HepG2 (cell line): ENCODE data around the gene RAD51D. TPM values are rescaled to one million over a fixed set of nuclear protein-coding genes. Genes with fewer than 3 reads are reported as not detected.

ENCODE experiments used
- ATAC-seq: fragments of 200-7000 bp; cut with Tn5 transposase; 3 replicates; pipeline ENCODE4 v1.9.1; 2020; ENCODE audit warnings: mild to moderate bottlenecking, moderate library complexity
- BruUV-seq: library from RNA; stranded (reverse); fragments of 400-500 nt; replicated peaks from 2 replicates; lab custom pipeline; 2021; lab: Mats Ljungman, UMichigan
- CTCF ChIA-PET: fragments of 300-600 bp; formaldehyde crosslinking; extraction: SDS; loops from one replicate; lab custom pipeline; 2021; ENCODE audit warnings: low total read pairs, inconsistent platforms, low intra/inter-chr PET ratio; lab: Yijun Ruan, JAX
- POLR2A ChIA-PET: fragments of 350-600 bp; sonication (Branson Sonifier 250); formaldehyde crosslinking; loops from one replicate; lab custom pipeline; 2020; ENCODE audit warnings: antibody characterized with exemption, inconsistent platforms; lab: Yijun Ruan, JAX
- DNase-seq: peaks from one replicate; pipeline ENCODE4 v3.0.0-alpha.2; 2015; ENCODE audit warnings: low spot score
- FAIRE-seq: peaks from 3 replicates; lab custom pipeline; 2011; peaks lifted over from hg19 to GRCh38; lab: Jason Lieb, UNC
- H2AFZ ChIP-seq: one replicate; pipeline ENCODE4 v1.6.1; 2011; ENCODE audit warnings: low read length, inconsistent platforms
- H3K27ac ChIP-seq: fragments of 300-600 bp; 3 replicates; pipeline ENCODE4 v1.8.0; 2011; ENCODE audit warnings: mixed run types, mild to moderate bottlenecking, mixed read lengths, low read length, inconsistent platforms; ENCODE audit not compliant: insufficient read depth; ENCODE audit errors: extremely low read length
- H3K27me3 ChIP-seq, 2 experiments: fragments of 200-600 bp in 1 of 2; 2 replicates in 1 of 2; 3 replicates in 1 of 2; pipeline versions ENCODE4 v1.6.0 to v1.8.0; 2011; ENCODE audit warnings: low read length in 2 of 2, mild to moderate bottlenecking in 2 of 2, moderate library complexity in 2 of 2, inconsistent platforms in 1 of 2; ENCODE audit not compliant: insufficient read depth in 2 of 2, control insufficient read depth in 1 of 2
- H3K36me3 ChIP-seq, 2 experiments: fragments of 200-600 bp in 1 of 2; replicated peaks in 1 of 2; 2 replicates in 1 of 2; 3 replicates in 1 of 2; pipeline versions ENCODE4 v1.5.1 to v1.8.0; 2011; ENCODE audit warnings: low read length in 2 of 2, inconsistent platforms in 1 of 2; ENCODE audit not compliant: insufficient read depth in 2 of 2, control insufficient read depth in 1 of 2
- H3K4me1 ChIP-seq: 2 replicates; pipeline ENCODE4 v1.5.1; 2012; ENCODE audit warnings: low read length, inconsistent platforms; ENCODE audit not compliant: insufficient read depth
- H3K4me2 ChIP-seq: 2 replicates; pipeline ENCODE4 v1.6.0; 2011; ENCODE audit warnings: low read depth, low read length, inconsistent platforms
- H3K4me3 ChIP-seq, 3 experiments: fragments of 200-600 bp in 1 of 3; sonication (generic), shearing (Covaris generic) in 1 of 3; replicated peaks in 1 of 3; 2 replicates each; pipeline ENCODE4 v1.5.1; 2011 to 2016; ENCODE audit warnings: low read length in 3 of 3, inconsistent platforms in 2 of 3, low read depth in 2 of 3, mild to moderate bottlenecking in 2 of 3, control low read depth in 1 of 3, mixed read lengths in 1 of 3; ENCODE audit not compliant: insufficient read depth in 1 of 3
- H3K79me2 ChIP-seq: one replicate; pipeline ENCODE4 v1.6.1; 2011; ENCODE audit warnings: low read length, inconsistent platforms; ENCODE audit not compliant: insufficient read depth
- H3K9ac ChIP-seq: 2 replicates; pipeline ENCODE4 v1.6.0; 2011; ENCODE audit warnings: mild to moderate bottlenecking, low read depth, low read length, inconsistent platforms; ENCODE audit not compliant: insufficient read depth
- H3K9me3 ChIP-seq: 2 replicates; pipeline ENCODE4 v1.5.1; 2012; ENCODE audit warnings: mild to moderate bottlenecking, low read length
- H4K20me1 ChIP-seq: 2 replicates; pipeline ENCODE4 v1.6.0; 2011; ENCODE audit warnings: inconsistent platforms, mild to moderate bottlenecking, low read length, moderate library complexity; ENCODE audit not compliant: insufficient read depth
- BORCS8-MEF2B ChIP-seq: sonication (generic); formaldehyde crosslinking; IDR thresholded peaks from 2 replicates; pipeline ENCODE4 v1.8.0; 2022; ENCODE audit warnings: mild to moderate bottlenecking, missing genetic modification reagents
- BRCA1 ChIP-seq: sonication (generic); formaldehyde crosslinking; IDR thresholded peaks from 2 replicates; pipeline ENCODE4 v1.4.0; 2020; ENCODE audit warnings: missing genetic modification reagents
- CBX2 ChIP-seq, 2 experiments: fragments of 200-600 bp in 1 of 2; sonication (generic); formaldehyde crosslinking in 1 of 2; IDR thresholded peaks; 2 replicates each; pipeline versions ENCODE4 v1.7.0 to v1.8.1; 2018 to 2022; ENCODE audit warnings: low read depth in 2 of 2, low read length in 1 of 2, mild to moderate bottlenecking in 1 of 2, missing genetic modification reagents in 1 of 2
- CENPX ChIP-seq: sonication (generic); formaldehyde crosslinking; IDR thresholded peaks from 2 replicates; pipeline ENCODE4 v1.9.0; 2021; ENCODE audit warnings: mild to moderate bottlenecking, missing genetic modification reagents, moderate library complexity
- FOSL2 ChIP-seq: sonication (generic); formaldehyde crosslinking; IDR thresholded peaks from 2 replicates; pipeline ENCODE4 v1.4.0; 2020; ENCODE audit warnings: missing genetic modification reagents
- KDM5A ChIP-seq: fragments of 200-600 bp; sonication (generic); IDR thresholded peaks from 2 replicates; pipeline ENCODE4 v1.7.0; 2018; ENCODE audit warnings: antibody characterized with exemption, mild to moderate bottlenecking, low read length, borderline replicate concordance
- KLF11 ChIP-seq: IDR thresholded peaks from 2 replicates; pipeline ENCODE4 v1.6.1; 2016; ENCODE audit warnings: missing compliant biosample characterization
- NFE2 ChIP-seq: sonication (generic); formaldehyde crosslinking; IDR thresholded peaks from 2 replicates; pipeline ENCODE4 v1.4.0; 2020; ENCODE audit warnings: missing genetic modification reagents
- NFE2L2 ChIP-seq: fragments of 150-350 bp; IDR thresholded peaks from 2 replicates; pipeline ENCODE4 v1.6.1; 2014; ENCODE audit warnings: low read length
- PHF21A ChIP-seq: sonication (generic); formaldehyde crosslinking; IDR thresholded peaks from 2 replicates; pipeline ENCODE4 v1.5.0; 2020; ENCODE audit warnings: mild to moderate bottlenecking, missing genetic modification reagents
- PITX1 ChIP-seq: sonication (generic); formaldehyde crosslinking; IDR thresholded peaks from 2 replicates; pipeline ENCODE4 v1.5.1; 2020; ENCODE audit warnings: mild to moderate bottlenecking, missing genetic modification reagents
- PTBP1 ChIP-seq: fragments of 200-400 bp; formaldehyde crosslinking; IDR thresholded peaks from 2 replicates; pipeline ENCODE4 v1.6.1; 2018; ENCODE audit warnings: low read length, low read depth; ENCODE audit not compliant: poor library complexity, severe bottlenecking
- RBM22 ChIP-seq: fragments of 200-400 bp; formaldehyde crosslinking; optimal IDR thresholded peaks from 2 replicates; pipeline ENCODE3; 2017; ENCODE audit warnings: mild to moderate bottlenecking, low read length, moderate library complexity
- REL ChIP-seq: sonication (generic); formaldehyde crosslinking; conservative IDR thresholded peaks from 2 replicates; pipeline ENCODE4 v1.8.0; 2022; ENCODE audit warnings: mild to moderate bottlenecking, missing genetic modification reagents, moderate library complexity
- TCF12 ChIP-seq, 2 experiments: fragments of 450-650 bp in 1 of 2; sonication (generic) in 1 of 2; formaldehyde crosslinking in 1 of 2; IDR thresholded peaks; 2 replicates each; pipeline versions ENCODE4 v1.6.1 to v1.8.0; 2017 to 2022; ENCODE audit warnings: antibody characterized with exemption in 1 of 2, mild to moderate bottlenecking in 1 of 2, missing genetic modification reagents in 1 of 2, moderate library complexity in 1 of 2
- ZNF605 ChIP-seq: sonication (generic); formaldehyde crosslinking; IDR thresholded peaks from 2 replicates; pipeline ENCODE4 v1.8.0; 2022; ENCODE audit warnings: mild to moderate bottlenecking, missing genetic modification reagents
- ZNF746 ChIP-seq: sonication (generic); formaldehyde crosslinking; IDR thresholded peaks from 2 replicates; pipeline ENCODE4 v1.8.0; 2022; ENCODE audit warnings: mild to moderate bottlenecking, missing genetic modification reagents
- ZNF776 ChIP-seq: sonication (generic); formaldehyde crosslinking; IDR thresholded peaks from 2 replicates; pipeline ENCODE4 v1.4.0; 2020; ENCODE audit warnings: mild to moderate bottlenecking, missing genetic modification reagents
- ZNF850 ChIP-seq: sonication (generic); formaldehyde crosslinking; conservative IDR thresholded peaks from 2 replicates; pipeline ENCODE4 v1.9.0; 2021; ENCODE audit warnings: mild to moderate bottlenecking, missing genetic modification reagents
- WGBS: methylation state at CpG from one replicate; pipeline ENCODE4 v1.1.6; 2017; ENCODE audit warnings: low lambda C conversion rate; 5-methylcytosine and 5-hydroxymethylcytosine counted together
- in situ Hi-C: cut with HindIII; loops from 2 replicates; pipeline ENCODE4 v1.10.0; 2017; ENCODE audit warnings: low pct_unique_long_range_greater_than_20kb; ENCODE audit not compliant: extremely low pct_ligation_motif_present
- intact Hi-C: fragments of 100-400 bp; cut with micrococcal nuclease; formaldehyde crosslinking; loops from one replicate; pipeline ENCODE4 v1.10.0; 2022; ENCODE audit not compliant: unreplicated experiment
- polyA plus RNA-seq, 8 experiments: library from polyadenylated mRNA; depleted of rRNA in 3 of 8; stranded (reverse) in 7 of 8; unstranded in 1 of 8; fragments of >200 nt; fragmentation: Illumina TruSeq in 4 of 8; extraction: Trizol in 4 of 8; gene quantifications; 2 replicates each; pipeline versions ENCODE4 v1.2.1 to v1.2.3, GENCODE V29; 2011 to 2016; ENCODE audit warnings: low read depth in 4 of 8, missing spikeins in 1 of 8, mixed read lengths in 1 of 8; ENCODE audit not compliant: insufficient read depth in 1 of 8
- total RNA-seq, 5 experiments: library from RNA; depleted of rRNA; stranded (reverse); fragments of >200 nt; fragmentation: Illumina TruSeq; extraction: Trizol; gene quantifications; 2 replicates each; pipeline ENCODE4 v1.2.3, GENCODE V29; 2016; ENCODE audit warnings: low read depth in 1 of 5

Gene RAD51D
- total and polyA plus RNA-seq, 2 of the 13 experiments (the other 11 are each of a cell fraction or from before 2014, with no cell fraction given): 6.7 to 13.1 TPM

DNA sequence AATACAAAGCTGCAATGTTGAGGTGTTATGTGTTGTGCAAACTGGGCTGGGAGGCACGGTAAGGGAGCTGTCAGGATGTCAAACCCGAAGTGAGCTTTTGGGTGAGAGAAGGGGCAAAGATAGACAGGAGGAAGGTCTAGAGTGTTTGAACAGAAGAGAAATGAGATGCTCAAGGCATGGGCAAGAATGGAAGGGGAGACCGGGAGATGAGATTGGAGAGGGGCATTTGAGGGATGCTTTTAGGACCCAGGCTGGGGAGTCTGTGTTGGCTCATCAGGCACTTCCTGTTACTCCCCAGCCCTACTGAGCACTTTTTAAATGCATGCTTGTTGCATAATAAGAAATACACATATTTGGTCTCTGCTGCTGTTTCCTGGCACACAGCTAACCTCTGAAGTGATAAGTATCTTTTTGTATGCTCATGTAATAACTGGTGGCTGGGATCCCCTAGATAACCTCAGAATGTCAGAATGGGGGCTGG is 41.7 kb upstream of the RAD51D start:
- DNase-seq: no peak
- FAIRE-seq: no peak

GRCh38 chr17:35160354-35161201 is 40.9 kb upstream of the RAD51D start:
- DNase-seq (no peak), FAIRE-seq (no peak), ATAC-seq (no peak)
- 6% methylated on average over 13 of the region's 13 CpGs for WGBS
- ChIA-PET POLR2A (no interaction called here), CTCF (no interaction called here)
- intact Hi-C loops: no loop called here
- Histone ChIP-seq H3K4me2 (no peak overlapping the region), H3K27ac (no peak overlapping the region), H4K20me1 (no peaks in the 10 kb centered on the region), H3K79me2 (no peaks in the 10 kb centered on the region), H3K4me1 (no peaks in the 10 kb centered on the region), H2AFZ (no peak overlapping the region), H3K36me3 (no peaks in the 10 kb centered on the region), H3K9me3 (no peaks in the 10 kb centered on the region), H3K27me3 (peaks cover 0 to 14% of the 10 kb centered on the region in 2 experiments; a peak in 2 of 5 replicates), H3K4me3 (no peak overlapping the region), H3K9ac (no peak overlapping the region)
- in situ Hi-C loops: no loop called here
- TF ChIP-seq ZNF605 (CRISPR knock-in tag): no peak
- TF ChIP-seq NFE2: no peak
- no TSS peak for BruUV-seq

More for the DNA sequence above, 41.7 kb upstream of the RAD51D start:
- TF ChIP-seq BRCA1 (no peak), ZNF746 (CRISPR knock-in tag) (no peak), KDM5A (no peak), BORCS8-MEF2B (CRISPR knock-in tag) (no peak), CENPX (CRISPR knock-in tag) (no peak), NFE2L2 (no peak), PHF21A (no peak), RBM22 (no peak), ZNF776 (no peak), REL (CRISPR knock-in tag) (no peak), KLF11 (no peak), PITX1 (CRISPR knock-in tag) (no peak), FOSL2 (no peak), TCF12 (IDR thresholded peaks at IDR 0.05) (no peak), TCF12 (CRISPR knock-in tag; IDR thresholded peaks at IDR 0.05) (no peak), CBX2 (IDR thresholded peaks at IDR 0.05; ENCODE audit: low read depth, low read length) (no peak), CBX2 (CRISPR knock-in tag; IDR thresholded peaks at IDR 0.05; ENCODE audit: low read depth) (no peak), PTBP1 (no peak), ZNF850 (no peak)
- no peaks in the 10 kb centered on the region for H4K20me1 ChIP-seq
- no peak for ATAC-seq
- no peaks in the 10 kb centered on the region for H3K4me1 ChIP-seq
- H3K79me2 ChIP-seq: no peaks in the 10 kb centered on the region
- WGBS: 0% methylated on average over 3 of the region's 3 CpGs
- H3K4me3 ChIP-seq: no peak overlapping the region
- no peak overlapping the region for H3K27ac ChIP-seq
- ChIA-PET CTCF (no interaction called here), POLR2A (no interaction called here)
- H3K4me2 ChIP-seq: no peak overlapping the region
- in situ Hi-C loops: no loop called here
- no peaks in the 10 kb centered on the region for H3K36me3 ChIP-seq
- no peak overlapping the region for H2AFZ ChIP-seq
- BruUV-seq: no TSS peak
- H3K27me3 ChIP-seq: peaks cover 0 to 14% of the 10 kb centered on the region in 2 experiments; a peak in 3 of 5 replicates
- H3K9ac ChIP-seq: no peak overlapping the region
- no peaks in the 10 kb centered on the region for H3K9me3 ChIP-seq
- intact Hi-C loops: no loop called here
